CD4-positive, alpha-beta T cell treated with Interleukin-2 at 100 ng/mL for 4 hours (primary cell): ENCODE results near the gene TREX2.
"Not testable (repeated sequence)": the region's sequence is repeated elsewhere in the genome, so short reads cannot be mapped to it uniquely, and the experiment has no call there.

Source experiments
- DNase-seq: peaks from one replicate; pipeline ENCODE4 v3.0.0-alpha.2; 2020; ENCODE audit warnings: low spot score

TREX2 gene

DNA sequence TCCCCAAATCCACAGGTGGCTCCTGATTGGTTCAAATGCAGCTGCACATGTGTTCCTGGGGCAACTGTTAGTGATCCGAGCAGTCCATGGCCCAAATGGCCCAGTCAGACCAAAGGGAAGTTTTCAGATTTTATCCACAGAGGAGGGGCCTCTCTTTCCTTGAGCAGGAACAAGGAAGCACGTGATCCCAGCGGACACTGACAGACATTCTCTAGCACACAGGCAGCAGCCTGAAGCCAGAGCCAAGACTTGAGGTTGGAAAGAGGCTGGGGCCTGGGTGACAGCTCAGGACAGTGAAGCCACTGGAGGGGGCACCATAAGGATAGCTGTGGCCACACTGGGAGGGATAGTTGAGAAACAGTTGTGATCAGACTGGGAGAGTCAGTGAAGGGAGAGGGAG is 38.1 kb downstream of the TREX2 start:
- no peak for DNase-seq

GRCh38 chrX:153406903-153407302 is 39.0 kb downstream of the TREX2 start:
- DNase-seq, result no peak

GRCh38 chrX:153406011-153406410 is 39.8 kb downstream of the TREX2 start:
- DNase-seq, result no peak

GRCh38 chrX:153405426-153405825 is 40.4 kb downstream of the TREX2 start:
- DNase-seq, result no peak

- DNase-seq, result not testable (repeated sequence)
These were observed 41.5 kb downstream of the TREX2 start for GRCh38 chrX:153404333-153404732.

GRCh38 chrX:153401133-153401764 is 44.6 kb downstream of the TREX2 start, which contains the start of gene PNMA6E:
Gene PNMA6E (minus strand): TSS chrX:153401350. CDS start chrX:153398849, 2,501 bp downstream.
- no peak for DNase-seq

- DNase-seq, result peak; percentile 30
These were observed 45.4 kb downstream of the TREX2 start for GRCh38 chrX:153400146-153401132.

- no peak for DNase-seq
These were observed 47.4 kb downstream of the TREX2 start for GRCh38 chrX:153398275-153398960.

GRCh38 chrX:153397256-153397960 is 48.4 kb downstream of the TREX2 start:
- no peak for DNase-seq

DNA sequence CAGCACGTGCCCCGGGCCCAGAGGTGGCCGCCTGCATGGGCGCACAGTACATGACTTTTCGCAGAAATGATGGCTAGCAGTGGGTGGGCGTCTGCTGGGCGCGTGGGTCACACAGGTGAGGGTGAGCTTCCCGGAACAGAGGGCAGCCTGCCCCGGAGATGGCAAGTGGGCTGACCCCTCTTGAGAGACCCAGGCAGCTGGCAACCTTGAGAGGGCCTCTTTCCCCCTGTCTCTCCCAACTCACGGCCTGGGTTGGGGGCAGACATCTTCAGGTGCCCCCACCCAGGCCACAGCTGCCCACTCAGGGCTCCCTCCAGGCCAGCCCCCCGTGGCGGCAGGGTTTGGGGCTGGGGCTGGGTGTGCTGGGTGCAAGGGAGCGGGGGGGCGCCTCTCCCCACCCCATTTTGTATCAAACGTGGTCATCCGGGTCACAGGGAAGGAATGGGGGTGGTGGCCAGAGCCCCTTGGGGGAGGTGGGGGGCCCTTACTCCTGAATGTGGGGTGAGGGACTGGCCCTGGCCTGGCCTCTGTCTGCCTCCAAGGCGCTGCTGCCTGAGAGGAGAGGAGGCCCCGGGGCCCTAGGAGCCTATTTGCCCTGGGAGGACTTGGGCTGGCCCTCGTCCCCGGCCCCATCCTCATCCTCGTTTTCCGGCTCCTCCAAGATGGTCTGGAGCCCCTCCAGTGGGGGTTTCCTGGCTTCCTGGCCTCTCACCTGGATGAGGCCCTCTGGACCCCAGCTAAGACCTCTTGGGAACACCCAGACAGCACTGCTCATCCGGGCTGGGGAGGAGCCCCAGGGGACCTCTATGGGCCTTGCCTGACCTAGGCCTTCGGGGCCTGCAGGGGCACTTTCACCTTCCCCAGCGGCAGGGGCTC is 49.3 kb downstream of the TREX2 start:
- DNase-seq, result no peak

GRCh38 chrX:153395613-153396319 is 50.1 kb downstream of the TREX2 start:
- no peak for DNase-seq

- DNase-seq, result no peak
These were observed 51.2 kb downstream of the TREX2 start for GRCh38 chrX:153394612-153395011.
